GDM1 (cell line): ENCODE measurements around the gene OSBPL2.
A peak's percentile ranks its signal among the peaks of the same experiment; 100 is the strongest.

Experiments used
- DNase-seq: peaks from one replicate; lab custom pipeline; 2025; lab: John Stamatoyannopoulos, UW

OSBPL2 gene

DNA sequence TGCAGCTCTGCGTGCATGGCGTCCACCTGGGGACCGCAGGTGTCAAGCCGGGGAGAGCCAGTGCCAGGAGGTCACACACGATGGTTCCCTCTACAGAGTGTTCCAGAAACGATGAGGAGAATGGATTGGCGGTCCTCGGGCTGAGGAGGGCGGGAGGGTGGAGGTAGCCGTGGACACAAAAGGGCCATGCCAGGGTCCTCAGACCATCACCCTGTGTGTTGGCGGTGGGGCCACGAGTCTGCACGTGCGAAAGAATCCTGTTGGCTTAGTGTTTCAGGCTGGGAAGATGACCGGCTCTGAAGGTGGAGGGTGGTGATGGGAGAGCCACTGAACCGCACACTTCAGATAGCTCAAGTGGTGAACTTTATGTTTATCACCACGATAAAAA, 31.9 kb upstream of the OSBPL2 start:
- DNase-seq = no peak

DNA sequence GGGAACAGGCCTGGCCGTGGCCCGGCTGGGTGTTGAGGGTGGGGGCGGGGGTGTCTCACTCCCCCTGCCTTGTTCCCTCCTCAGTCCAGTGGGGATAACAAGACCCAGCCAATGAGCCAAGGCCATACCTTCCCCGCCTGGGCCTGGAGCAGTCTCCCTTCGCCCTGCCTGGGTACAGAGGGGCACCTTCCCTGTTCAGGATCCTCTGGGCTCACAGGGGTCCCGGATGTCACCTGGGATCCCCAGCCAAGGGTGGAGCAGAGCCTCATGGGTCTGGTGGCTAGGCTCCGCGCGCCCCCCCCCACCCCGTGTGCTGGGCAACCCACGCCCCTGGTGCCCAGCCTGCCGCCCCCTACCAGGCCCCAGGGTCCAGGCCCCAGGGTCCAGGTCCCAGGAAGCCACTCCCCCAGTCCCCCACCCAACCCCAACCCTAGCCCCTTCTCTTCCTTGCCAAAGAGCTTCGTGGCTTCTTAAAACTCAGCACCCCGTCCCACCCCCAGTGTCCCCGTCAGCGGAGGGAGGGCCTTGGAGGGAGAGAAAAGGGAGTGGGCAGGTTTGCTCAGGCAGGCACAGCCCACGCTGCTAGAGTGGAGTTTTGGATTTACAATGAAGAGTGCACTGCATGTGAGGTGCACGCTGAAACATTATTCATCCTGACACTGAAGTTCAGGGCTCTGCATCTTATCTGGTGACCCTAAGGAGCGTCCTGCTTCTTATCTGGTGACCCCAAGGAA, 30.1 kb upstream of the OSBPL2 start:
- DNase-seq = no peak

DNA sequence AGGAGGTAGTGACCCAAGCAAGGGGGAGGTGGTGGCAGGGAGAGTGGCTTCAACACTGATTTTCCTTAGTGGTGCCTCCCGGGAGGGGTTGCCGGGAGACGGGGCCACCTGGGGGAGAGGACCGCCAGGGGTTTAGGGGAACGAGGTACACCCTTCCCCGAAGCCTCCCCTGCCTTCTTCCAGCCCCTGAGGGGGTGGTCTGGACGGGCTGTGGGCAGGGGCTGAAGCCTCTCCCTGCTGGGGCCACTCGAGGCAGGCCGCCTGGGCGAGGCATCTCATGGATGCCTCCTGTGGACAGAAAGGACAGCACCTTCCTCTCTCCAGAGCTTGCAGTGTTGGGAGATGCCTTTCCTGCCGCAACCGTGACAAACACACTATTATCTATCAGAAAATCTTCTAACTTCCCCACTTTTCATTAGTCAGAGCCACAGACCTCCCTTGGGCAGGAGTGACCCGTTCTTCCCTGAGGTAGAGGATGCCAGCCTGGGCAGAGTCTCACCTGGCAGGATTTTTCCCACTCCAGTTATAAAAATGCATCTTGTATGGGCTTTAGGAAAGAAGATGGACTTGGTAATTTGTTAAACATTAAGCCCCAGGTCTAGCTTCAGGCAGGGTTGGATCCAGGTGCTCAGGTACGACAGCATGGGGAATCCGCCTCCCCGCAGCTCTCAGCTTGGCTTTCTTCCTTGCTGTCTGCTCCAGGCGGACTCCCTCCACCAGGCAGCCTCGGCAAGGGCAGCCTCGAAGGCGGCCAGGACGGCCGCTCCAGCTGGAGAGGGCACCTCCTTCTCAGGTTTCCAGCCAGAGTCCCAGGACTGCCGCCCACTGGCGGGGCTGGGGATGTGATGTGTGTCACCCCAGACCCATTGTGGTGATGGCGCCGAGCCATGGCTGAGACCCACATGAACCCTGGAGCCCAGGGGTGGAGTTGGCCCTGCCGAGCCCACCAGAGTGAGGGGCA, 29.2 kb upstream of the OSBPL2 start:
- no peak for DNase-seq

DNA sequence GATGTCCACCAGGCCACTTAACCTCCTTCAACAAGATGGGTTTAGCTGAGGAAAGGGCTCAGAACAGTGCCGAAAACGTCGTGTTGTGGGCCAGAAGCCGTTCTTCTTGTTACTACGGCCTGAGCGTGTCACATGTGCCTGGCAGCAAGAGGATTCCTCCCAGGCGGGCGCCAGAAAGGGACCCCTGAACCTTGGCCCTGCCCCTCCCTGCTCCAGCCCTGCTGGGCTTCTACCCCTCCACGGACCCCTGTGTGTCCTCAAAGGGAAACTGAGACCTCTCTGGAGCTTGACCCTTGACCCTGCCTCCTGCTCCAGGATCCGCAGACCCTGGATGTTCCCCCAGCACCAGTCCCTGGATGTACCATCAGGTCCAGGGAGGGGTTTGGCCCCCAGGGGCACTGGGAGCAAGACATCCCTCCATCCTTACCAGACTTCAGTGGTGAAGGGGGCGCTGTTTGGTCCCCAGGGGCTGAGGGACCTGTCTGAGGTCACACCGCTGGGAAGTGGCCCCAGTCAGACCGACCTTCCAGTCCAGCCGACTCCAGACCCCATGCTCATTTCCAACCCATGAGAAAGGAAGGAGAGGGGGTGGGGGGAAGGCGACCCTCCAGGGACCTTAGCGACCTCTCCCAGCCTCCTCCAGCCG, 28.3 kb upstream of the OSBPL2 start:
- no peak for DNase-seq

DNA sequence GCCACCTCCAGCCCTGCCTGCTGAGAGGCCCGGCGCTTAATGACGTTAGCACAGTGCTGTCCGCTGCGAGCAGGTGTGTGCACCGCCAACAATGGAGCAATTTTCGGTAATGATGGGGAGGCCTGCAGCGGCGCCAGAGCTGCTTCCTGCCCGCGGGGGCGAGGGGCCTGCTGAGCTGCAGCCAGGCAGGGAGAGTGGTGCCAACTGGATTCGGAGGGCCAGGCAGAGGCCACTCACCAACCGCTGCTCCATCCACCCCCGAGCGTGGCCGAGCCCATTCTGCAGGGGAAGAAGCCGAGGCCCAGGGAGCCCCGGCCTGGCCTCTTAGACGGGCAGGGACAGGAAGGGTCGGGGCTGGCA, 27.8 kb upstream of the OSBPL2 start:
- DNase-seq = no peak

DNA sequence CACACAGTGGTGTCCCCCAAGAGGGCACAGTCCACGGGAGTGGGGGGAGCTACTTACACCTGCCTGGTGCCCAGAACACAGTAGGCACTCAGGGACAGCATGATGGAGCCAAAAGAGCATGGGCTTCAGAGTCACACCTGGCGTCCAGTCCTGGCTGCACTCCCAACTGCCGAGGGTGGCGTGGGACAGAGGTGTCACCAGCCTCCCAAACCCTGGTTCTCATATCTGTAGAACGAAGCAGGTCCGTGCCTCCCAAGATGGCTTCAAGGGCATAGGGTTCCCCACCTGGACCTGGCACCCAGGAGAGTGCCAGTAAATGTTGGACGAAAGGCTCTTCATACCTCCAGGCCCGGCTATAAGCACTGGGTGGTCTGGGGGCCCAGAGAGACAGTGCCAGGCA, 27.1 kb upstream of the OSBPL2 start:
- DNase-seq = no peak

DNA sequence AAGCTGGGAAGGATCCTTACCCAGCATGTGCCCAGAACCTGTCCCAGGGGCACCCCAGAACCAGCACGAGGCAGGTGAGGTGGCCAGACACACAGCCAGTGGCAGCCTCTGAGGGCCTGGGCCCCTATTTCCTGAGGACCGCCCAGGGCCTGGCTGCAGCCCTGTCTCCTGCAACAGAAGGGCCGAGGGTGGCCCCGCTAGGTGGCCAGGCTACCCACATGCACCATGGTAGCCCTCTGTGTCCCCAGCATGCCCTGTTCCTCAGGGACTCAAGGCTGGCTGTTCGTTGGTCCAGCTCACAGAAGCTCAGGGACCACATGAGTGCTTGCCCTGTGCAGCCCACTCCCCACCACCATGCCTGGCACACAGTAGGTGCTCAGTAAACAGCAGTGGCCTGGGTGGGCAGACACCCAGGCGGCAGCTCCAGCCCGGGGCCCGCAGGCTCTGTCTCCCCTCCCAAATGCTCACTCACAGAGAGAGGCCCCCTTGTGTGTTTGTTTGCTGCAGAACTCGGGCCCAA, 26.5 kb upstream of the OSBPL2 start:
- no peak for DNase-seq

DNA sequence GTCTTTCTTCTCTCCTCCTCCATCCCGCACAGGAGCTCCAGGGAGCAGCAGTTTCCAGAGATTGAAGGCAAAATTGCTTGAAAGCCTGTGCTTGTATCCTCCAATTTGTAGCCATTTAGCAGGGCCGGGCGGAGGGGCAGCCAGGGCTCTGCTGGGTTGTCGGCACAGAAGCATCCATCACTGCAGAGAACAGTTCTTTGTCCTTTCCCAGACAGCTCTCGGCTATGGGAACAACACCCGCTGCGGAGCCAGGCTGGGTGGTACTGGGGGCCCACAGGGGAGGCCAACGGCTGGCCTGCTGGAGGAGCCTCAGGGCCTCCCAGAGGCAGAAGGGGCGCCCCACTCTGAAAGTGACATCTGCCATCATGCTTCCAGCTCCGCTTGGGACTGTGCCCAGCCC, 26.0 kb upstream of the OSBPL2 start:
- DNase-seq = no peak

DNA sequence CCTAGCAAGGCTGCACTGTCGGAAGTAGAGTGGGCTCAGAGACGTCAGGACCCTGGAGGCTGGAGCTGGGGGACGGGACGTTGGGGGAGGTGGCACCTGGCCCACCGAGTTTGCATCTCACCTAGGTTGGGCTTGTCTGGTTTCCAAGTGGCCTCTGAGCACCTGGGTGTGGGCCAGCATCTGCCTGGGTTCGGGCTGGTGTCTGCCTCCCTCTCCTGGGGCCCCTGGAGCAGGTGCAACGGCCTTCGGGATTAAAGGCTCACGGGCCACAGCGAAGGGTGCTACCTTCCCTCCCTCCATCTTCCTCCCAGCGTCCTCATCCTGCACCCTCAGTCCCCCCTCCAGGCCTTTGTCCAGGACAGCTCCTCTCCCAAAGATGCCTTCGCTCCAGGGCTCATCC, 24.3 kb upstream of the OSBPL2 start:
- no peak for DNase-seq

DNA sequence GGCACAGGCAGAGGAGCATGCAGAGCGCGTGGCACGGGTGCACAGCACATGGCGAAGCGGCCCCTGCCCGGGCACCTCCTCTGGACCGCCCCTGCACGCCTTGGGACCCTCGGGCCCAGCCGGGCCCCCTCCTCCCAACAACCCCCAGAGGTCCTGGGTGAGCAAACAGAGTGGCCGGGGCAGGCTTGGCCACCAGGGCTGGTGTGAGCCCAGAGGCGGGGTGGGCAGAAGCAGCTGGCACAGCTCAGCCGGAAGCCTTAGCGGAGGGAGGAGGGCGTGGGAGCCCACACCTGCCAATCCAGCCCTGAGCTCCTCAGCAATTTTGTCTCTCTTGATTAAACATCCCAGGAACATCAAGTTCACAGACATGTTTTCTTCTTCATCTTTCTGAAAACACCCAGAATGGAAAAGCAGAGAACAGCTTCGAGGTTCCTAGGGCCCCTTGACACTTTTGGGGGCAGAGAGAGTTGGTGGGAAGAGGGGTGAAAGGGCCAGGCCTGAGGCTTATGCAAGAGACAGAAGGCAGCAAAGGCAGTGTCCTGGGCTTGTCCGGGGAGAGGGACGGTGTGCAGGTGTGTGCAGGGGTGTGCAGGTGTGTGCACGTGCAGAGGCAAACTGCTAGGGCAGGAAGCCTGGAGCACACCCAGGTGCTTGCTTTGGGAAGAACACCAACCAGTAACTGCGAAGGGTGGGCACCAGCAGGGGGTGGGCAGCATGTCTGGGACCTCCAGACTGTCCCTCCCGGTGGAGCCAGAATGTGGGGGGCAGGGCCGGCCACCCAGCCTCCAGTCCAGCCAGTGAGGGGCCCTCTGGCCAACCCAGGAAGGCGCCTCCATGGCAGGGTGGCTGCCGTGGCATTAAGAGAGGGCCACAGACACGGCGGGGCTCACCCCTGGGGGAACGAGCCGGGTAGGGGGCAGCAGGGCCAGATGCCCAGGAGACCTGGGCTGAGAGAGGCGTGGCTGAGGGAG, 23.0 kb upstream of the OSBPL2 start:
- no peak for DNase-seq

DNA sequence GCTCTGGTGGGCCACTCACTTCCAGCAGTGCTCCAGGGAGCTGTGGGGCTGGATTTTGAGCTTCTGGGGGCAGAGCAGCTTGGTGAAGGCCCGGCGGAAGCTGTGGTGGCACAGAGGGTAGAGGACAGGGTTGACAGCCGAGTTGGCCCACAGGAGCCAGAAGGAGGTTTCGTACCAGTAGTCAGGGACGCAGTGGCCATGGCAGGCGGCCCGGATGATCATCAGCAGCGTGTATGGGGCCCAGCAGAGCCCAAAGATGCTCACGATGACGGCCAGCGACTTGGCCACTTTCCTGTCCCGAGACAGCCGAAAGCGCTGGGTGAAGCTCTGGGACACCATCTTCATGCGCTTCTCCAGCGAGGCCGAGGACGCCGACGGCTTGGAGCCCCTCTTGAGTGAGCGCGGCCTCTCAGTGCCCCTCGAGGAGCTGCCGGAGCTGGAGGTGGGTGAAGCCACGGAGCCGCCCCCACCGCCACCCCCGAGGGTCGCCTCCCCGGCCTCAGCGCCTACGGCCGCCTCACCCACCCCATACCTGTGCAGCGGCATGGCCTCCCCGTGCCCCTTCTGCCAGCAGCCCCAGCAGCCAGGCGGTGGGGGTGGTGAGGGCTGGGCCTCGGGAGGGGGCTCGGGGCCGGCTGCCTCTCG, 22.2 kb upstream of the OSBPL2 start:
- no peak for DNase-seq

DNA sequence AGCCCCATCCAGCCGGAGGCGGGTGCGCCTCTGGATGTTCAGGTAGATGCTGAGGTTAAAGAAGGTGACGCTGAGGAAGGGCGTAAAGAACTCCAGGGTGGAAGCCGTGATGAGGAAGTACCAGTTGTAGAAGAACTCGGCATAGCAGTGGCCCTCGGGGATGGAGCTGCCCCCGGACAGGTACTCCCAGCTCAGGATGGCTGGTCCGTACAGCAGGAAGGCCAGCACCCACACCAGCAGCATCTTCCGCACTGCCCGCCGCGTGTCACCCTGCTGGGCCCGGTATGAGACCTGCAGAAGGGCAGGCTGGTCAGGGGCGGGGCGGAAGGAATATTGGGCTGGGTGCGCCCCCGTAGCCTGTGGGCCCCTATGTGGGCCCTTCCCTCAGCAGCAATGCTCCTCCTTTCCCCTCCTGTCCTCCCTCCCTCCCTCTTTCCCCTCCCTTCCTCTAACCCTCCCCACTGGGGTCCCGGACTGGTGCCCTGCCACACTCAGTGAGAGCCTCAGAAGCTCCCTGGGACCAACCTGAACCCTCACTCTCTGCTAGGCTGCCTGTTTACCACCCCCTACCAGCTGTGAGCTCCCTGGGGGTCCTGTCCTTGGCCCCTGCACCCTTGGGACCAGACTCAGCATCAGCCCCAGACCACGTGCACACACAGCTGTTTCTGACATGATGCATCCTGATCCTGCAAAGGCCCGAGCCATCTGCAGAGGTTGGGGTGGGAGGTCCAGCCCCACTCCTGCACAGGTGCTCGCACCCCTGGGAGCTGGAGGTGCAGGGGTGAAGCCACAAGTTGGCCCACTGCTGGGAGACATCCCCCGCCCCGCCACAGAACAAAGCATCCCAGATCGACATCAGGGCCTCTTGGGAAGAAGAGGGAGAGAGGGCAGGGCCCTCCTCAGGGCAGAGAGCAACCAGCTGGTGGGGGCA, 21.4 kb upstream of the OSBPL2 start:
- no peak for DNase-seq

DNA sequence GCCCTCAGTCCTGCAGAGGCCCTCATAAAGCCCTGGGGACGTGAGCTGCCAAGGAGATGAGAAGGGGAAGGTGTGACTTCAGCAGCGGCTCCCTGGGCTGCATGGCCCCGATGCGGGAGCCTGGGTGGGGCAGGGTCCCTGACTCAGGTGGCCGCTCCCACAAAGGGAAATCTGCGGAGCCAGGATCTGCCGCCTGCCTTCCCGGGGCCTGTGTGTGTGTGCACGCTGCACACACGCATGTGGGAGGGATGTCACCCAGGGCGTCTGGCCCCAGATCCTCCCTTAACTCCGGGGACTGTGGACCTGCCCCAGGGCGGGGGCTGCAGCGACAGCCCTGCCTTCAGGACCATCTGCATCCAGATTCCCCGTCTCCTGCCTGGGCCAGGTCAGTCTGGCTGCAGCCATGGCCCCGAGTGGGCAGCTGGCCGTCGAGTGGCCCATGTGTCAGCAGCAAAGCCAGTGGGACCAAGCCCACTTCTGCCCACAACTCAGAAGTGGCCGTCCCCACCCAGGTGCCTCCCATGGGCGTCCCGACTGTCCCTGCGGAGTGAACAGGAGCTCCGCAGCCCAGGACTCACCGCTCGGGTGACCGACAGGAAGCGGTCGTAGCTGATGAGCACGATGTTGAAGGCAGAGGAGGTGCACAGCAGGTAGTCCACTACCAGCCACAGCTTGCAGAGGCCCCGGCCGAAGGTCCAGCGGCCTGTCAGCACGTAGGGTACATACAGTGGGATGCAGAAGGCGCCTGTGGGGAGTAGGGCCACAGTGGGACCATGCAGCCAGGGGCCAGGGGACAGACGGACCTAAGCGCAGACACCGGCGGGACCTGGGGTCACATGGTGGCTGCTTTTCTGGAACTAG, 20.2 kb upstream of the OSBPL2 start:
- no peak for DNase-seq

DNA sequence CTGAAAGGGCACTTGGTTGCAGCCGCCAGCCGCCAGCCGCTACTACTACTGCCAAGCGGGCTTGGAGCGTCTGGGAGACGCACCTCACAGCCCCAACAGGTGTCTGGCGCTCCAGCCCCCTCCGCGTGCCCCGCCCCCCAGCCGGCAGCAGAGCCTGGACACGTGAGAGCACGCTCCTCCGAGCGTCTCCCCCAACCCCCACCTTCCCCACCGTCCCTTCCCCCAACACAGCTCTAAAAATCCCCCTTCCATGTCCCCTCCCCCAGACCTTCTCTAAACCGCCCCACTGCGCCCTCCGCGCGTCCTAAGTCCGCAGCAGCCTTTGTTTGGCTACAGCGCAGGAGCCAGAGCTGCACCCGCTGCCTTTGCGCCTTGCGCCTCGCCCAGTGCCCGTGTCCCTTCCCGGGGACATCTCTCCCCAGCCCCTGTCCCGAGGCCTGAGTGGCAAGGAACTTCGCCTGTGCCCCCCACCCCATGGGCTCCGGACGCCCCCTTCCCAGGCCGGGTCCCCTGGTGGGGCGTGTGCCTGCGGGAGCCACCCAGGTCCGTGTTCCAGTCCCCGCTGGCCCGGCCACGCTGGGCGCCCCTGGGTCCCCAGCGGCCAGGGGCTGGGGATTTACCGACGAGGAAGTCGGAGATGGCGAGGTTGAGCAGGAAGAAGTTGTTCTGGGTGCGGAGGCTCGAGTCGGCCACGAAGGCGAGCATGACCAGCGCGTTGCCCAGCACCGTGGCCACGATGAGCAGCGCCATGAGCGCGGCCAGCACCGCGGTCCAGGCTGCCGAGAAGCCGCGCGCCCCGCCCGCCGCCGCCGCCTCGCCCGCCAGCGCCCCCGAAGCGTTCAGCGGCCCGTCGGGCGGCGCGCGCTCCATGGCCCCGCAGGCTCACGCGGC, 19.0 kb upstream of the OSBPL2 start:
- DNase-seq = no peak

DNA sequence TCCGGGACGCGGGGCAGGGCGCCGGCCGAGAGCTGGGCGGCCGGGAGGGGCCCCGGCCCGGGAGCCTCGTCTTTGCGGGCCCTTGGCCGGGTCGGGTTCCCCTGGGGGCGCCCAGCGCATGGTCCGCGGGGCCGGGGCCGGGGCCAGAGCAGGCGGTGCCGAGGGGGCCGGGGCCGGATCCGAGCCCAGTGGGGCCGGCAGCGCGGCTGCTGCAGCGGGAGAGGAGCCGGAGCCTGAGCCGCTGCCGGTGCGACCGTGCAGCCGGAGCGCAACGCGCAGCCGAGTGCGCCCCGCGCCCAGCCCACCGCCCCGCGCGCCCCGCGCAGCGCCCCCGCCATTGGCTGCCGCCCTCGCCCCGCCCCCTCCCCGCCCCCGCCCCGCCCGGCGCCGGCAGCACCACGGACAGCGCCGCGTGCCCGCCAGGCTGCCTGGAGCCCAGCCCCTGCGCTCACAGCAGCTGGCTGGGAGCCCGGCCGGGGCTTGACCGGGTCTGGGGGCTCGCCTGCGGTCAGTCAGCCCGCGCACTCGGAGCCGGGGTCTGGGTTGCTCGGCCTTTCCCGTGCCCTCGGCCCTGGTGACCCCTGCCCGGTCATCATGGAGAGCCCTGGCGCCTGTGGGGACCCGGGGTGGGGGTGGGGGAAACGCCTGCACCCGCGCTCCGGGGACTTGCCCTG, 18.2 kb upstream of the OSBPL2 start, which contains the start of gene HRH3:
Gene HRH3 (minus strand): TSS at position 287 of the 674 bp plus-strand sequence. CDS start 308 bp downstream, outside the sequence.
- peak; percentile 18 for DNase-seq

DNA sequence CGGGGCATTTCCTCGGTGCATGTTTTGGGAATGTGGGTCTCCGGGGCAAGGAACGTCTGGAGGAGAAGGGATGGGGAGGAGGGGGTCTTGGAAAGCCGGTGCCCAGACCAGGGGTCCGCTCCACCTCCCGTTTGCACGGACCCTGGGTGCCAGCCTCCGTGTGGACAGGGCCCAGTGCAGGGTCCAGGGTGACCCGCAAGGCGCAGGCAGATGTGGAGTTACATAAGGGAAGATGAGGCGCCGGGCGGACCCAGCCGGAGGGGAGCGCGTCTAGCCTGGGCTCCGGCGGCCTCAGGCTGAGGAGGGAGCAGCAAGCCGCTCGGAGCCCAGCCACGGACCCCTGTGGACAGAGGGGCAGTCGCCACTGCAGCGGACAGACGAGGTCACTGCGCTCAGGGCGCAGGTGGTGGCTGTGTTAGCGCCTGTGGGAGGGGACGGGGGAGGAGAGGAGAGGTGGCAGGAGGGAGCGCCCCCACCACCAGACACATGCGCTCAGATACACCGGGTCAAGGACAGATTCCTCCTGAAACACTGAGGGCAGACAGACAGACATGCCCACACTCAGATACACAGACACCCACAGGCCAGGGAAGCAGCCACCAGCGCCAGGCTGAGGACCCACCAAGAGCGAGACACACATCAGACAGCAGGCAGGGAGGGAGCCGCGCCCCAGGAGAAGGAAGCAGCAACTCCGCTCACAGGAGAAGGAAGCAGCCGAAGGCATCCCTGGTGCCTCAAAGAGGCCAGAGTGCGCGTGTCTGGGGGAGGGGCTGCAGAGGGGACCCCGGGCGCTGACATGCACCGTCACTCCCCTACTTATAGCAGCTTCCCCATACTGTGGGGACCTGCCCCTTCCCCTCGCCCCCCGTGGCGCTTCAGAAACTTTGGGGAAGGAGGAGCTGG, 17.4 kb upstream of the OSBPL2 start:
- DNase-seq = no peak
